DMS 273 treated with DMSO at 0.1 percent for 48 hours (cell line): ENCODE measurements around the gene FRRS1L.

Experiments
- DNase-seq: peaks from one replicate; lab custom pipeline; 2025; lab: John Stamatoyannopoulos, UW

The FRRS1L gene

GRCh38 chr9:109176386-109176785 lies 9.3 kb upstream of the FRRS1L start:
- no peak for DNase-seq

GRCh38 chr9:109172935-109173334 lies 5.9 kb upstream of the FRRS1L start:
- DNase-seq = no peak

GRCh38 chr9:109171926-109172325 lies 4.9 kb upstream of the FRRS1L start:
- no peak for DNase-seq

DNA sequence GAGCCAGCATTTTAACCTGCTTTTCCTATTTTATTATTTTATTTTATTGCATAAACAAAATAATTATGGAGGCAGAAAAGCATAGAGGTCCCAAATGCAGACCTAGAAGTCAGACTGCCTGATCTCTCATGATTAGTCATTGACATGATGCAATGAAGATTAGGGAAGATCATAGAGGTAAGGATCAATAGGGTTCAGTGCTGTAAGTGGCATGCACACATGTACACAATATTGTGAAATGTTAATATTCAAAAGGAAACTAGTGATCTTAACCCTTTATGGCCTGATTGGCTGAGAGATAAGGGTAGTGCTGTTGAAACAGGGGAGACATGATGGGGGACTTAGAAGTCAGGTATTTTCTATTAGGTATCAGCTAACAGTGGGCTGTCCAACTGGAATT lies 1.1 kb upstream of the FRRS1L start:
- no peak for DNase-seq

DNA sequence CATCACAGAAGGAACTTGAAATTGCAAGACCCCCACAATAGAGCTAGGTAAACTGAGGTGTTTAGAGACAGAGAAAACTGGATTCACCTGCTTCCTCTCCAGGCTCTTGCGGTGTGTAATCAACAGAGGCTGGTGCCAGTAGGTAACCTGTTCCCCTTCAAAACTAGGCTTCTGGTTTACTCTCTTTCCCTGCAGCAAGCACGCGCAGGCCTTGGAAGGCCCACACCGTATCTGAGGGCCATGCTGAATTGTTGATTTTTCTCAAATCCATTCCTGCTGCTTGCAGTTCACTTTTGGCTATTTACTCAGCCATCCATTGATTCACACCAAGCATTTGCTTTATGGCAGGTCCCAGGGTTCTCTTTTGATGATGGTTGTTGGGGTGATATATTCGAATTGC lies 667 bp upstream of the FRRS1L start:
- no peak for DNase-seq

- no peak for DNase-seq
Measured at GRCh38 chr9:109166171-109166770, 778 bp downstream of the FRRS1L start.

GRCh38 chr9:109164042-109164441 lies 3.0 kb downstream of the FRRS1L start:
- DNase-seq = no peak

DNA sequence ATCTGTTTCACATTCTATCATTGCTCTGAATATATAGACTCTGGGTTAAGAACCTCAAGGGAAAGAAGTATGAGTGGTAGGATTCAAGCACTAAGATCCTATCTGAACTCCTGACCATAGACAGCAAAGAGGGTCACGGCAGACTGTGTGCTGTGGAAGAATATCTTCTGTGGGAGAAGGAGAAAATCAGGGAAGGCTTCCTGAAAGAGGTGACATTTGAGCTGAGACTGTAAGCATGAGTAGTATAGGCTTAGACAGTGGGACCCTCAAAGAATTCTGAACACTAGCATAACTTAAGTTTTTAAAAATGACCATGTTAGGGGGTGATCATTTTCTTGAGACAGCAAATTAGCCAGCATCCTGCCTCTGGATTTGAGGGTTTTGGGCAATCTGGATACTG lies 3.9 kb downstream of the FRRS1L start:
- no peak for DNase-seq

DNA sequence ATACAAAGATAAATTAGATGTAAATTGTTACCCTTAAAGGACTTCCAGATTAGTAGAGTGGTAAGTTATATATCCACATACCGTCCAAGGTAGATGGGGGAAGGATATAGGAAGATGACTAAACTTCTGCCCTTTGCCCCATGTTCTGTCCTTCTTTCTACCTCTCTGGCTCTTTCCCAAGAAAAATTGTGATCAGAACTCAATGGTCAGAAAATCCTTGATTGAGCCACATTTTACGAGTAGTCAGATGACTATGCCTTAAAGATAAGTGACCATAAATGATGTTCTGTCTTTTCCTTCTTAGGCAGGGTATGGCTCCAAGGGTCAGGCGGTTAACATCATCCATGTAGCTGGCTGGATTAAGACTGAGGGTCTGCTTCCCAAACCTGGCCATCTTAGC lies 4.4 kb downstream of the FRRS1L start:
- no peak for DNase-seq

GRCh38 chr9:109161471-109161870 lies 5.6 kb downstream of the FRRS1L start:
- no peak for DNase-seq

DNA sequence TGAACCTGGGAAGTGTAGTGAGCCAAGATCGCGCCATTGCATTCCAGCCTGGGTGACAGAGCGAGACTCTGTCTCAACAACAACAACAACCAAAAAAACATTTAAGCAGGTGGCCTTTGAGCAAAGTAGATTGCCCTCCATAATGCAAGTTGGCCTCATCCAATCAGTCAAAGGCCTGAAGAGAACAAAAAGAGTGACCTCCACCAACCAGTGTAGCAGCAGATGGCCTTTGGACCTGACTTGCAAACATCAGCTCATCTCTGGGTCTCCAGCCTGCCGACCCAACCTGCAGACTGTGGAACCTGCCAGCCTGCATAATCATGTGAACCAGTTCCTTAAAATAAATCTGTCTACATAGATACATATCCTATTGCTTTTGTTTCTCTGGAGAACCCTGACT lies 7.5 kb downstream of the FRRS1L start:
- DNase-seq = no peak

DNA sequence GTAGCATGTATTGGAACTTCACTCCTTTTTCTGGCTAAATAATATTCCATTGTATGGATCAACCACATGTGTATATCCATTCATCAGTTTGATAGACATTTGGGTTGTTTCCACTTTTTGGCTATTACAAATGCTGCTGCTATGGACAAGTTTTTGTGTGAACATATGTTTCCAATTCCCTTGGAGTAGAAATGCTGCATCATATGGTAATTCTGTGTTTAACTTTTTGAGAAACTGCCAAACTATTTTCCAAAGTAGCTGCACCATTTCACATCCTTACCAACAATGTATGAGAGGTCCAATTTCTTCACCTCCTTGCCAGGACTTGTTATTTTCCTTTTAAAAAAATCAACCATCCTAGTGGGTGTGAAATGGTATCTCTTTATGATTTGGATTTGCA lies 8.4 kb downstream of the FRRS1L start:
- no peak for DNase-seq

DNA sequence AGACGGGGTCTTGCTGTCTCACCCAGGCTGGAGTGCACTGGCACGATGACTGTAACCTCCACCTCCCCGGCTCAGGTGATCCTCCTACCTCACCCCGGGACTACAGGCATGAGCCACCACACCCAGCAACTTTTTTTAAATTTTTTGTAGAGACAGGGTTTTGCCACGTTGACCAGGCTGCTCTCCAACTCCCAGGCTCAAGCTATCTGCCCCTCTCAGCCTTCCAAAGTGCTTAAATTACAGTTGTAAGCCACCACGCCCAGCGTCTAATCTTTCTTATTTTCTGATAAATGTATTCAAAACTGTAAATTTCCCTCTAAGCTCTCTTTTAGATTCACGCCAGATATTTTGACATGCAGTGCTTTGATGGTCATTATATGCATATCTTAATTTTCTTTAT lies 10.3 kb downstream of the FRRS1L start:
- DNase-seq = no peak

- DNase-seq = no peak
Measured at GRCh38 chr9:109150925-109151545, 16.0 kb downstream of the FRRS1L start.

GRCh38 chr9:109149722-109150121 lies 17.3 kb downstream of the FRRS1L start:
- no peak for DNase-seq

GRCh38 chr9:109149089-109149488 lies 18.0 kb downstream of the FRRS1L start:
- no peak for DNase-seq

GRCh38 chr9:109145051-109145450 lies 22.0 kb downstream of the FRRS1L start:
- no peak for DNase-seq

- peak; percentile 4 for DNase-seq
Measured at GRCh38 chr9:109143881-109144562, 23.0 kb downstream of the FRRS1L start.

DNA sequence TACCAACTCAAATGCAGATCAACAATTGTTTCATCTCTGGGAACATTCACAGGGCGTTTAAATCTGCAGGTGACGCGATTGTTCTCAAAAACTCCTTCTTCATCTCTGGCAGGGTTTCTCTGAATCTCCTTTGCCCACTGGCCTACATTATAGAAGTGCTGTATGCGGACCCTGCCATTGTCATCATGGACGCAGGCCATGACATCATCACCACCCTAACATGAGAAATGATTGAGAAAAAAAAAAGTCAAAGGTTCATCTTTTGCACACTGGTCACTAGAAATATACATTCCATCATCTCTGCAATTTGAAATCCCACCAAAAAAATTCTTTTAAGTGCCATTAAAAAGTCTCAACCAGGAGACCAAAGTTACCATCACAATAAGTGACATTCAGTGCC lies 25.7 kb downstream of the FRRS1L start:
- DNase-seq = no peak

DNA sequence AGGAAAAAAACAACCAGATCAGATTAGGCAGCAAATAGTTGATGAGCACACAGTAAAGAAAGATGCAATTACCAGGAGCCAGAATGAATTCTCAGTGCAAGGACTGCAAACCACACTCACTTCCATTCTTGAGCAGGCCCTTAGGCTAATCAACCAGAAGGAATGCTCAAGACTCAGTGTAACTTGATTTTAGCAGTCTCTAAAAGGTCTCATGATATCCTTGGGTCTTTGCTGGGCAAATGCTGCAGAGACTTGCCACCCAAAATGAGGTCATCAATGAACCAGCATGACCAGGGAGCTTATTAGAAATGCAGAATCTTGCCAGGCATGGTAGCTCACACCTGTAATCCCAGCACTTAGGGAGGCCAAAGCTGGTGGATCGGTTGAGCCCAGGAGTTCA lies 27.2 kb downstream of the FRRS1L start:
- DNase-seq = no peak

GRCh38 chr9:109138421-109138820 lies 28.6 kb downstream of the FRRS1L start:
- DNase-seq = no peak

DNA sequence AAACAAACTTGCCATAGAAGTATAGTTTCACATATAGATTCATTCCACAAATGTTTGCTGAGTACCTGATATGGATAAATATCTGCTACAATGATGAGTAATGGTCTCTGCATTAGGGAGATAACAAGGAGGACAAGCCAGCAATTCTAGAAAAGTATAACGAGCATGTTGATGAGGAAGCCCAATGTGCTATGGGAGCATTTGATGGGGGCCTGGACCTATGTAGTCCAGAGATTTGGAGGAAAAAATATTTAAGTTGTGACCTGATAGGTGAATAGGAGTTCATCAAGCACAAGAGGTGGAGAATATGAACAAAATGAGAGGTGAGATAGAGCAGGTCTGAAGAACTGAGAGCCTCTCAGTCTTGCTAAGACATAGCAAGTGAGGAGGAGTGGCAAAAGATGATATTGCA lies 32.9 kb downstream of the FRRS1L start:
- no peak for DNase-seq

- DNase-seq = no peak
Measured at GRCh38 chr9:109133533-109133932, 33.5 kb downstream of the FRRS1L start.

GRCh38 chr9:109132567-109133021 lies 34.5 kb downstream of the FRRS1L start:
- DNase-seq = no peak
